ENCODE results near the gene UMODL1.

DNA sequence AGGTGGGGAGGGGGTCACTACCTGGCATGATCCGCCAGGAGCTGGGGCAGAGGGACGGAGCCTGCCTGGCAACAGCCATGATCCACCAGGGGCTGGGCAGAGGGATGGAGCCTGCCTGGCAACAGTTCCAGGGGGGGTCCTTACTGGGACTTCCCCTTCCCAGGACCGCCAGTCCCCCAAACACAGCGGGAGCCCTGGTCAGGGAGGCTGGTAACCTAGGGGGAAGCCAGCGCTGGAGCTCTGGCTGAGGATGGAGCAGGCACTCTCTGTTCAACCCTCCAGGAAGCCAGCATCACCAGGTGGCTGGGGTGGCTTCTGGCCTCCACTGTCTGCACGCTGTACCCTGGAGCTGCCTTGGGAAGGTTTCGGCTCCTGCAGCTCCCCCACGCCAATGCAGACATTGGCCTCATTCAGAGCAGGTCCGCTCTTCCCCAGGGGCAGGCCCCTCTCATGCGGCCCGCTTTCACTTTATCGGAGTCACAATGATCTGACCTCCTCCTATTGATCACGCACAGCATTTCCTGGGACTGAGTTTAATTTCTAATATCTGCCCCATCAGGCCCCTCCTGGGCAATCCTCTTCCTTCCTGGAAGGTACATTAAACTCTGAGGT lies 79.5 kb downstream of the UMODL1 start:
- no peak for TF ChIP-seq EP300 (IDR thresholded peaks at IDR 0.05)
- TF ChIP-seq, protein P1, sequence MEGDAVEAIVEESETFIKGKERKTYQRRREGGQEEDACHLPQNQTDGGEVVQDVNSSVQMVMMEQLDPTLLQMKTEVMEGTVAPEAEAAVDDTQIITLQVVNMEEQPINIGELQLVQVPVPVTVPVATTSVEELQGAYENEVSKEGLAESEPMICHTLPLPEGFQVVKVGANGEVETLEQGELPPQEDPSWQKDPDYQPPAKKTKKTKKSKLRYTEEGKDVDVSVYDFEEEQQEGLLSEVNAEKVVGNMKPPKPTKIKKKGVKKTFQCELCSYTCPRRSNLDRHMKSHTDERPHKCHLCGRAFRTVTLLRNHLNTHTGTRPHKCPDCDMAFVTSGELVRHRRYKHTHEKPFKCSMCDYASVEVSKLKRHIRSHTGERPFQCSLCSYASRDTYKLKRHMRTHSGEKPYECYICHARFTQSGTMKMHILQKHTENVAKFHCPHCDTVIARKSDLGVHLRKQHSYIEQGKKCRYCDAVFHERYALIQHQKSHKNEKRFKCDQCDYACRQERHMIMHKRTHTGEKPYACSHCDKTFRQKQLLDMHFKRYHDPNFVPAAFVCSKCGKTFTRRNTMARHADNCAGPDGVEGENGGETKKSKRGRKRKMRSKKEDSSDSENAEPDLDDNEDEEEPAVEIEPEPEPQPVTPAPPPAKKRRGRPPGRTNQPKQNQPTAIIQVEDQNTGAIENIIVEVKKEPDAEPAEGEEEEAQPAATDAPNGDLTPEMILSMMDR (IDR thresholded peaks at IDR 0.05), result no peak

Measured in stomach (tissue), 4 donors.